GM21526 (cell line): ENCODE measurements around the gene ZSCAN5C.
A peak's percentile ranks its signal among the peaks of the same experiment; 100 is the strongest.
"Not testable (repeated sequence)": the region's sequence is repeated elsewhere in the genome, so short reads cannot be mapped to it uniquely, and the experiment has no call there.

Experiments used
- ATAC-seq: cut with Tn5 transposase; IDR thresholded peaks from one replicate; pipeline ENCODE4 v1.9.1; 2021; ENCODE audit warnings: moderate library complexity; ENCODE audit not compliant: unreplicated experiment, low FRiP score

The ZSCAN5C gene

DNA sequence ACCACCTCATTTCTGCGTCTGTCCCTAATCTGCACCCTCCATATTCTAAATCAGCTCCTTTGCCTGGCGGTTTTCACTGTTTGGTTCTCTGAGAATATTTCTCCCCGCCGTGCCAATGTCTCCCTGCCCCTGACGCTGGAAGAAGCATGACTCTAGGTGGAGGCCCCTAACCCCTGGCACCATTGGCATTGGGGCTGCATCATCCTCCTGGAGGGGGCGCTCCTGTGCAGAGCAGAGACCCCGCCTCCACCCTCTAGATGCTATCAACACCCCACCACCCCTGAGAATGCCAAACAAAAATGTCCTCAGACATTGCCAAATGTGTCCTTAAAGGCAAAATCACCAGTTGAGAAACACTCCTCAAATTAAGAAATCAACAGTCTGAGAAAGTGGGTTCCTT lies 11.0 kb upstream of the ZSCAN5C start:
- no peak for ATAC-seq

DNA sequence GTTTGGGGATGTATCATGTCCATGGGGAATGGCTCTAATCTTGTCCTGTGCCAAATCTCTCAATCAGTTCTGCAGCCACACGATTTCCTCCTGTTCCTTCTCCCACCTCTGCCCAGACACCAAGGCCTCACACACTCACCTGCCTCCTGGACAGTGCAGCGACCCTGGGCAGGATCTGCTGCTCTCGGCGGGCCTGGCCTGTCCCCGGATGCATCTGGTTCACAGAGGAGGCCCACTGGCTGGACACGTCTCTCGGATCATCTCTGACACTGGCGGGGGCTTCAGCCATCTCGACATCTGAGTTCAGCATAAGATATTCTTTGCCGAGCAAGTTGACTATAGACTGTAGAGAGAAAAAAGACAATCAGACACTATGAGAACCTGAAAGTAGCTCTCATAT lies 10.4 kb upstream of the ZSCAN5C start:
- ATAC-seq, result no peak

DNA sequence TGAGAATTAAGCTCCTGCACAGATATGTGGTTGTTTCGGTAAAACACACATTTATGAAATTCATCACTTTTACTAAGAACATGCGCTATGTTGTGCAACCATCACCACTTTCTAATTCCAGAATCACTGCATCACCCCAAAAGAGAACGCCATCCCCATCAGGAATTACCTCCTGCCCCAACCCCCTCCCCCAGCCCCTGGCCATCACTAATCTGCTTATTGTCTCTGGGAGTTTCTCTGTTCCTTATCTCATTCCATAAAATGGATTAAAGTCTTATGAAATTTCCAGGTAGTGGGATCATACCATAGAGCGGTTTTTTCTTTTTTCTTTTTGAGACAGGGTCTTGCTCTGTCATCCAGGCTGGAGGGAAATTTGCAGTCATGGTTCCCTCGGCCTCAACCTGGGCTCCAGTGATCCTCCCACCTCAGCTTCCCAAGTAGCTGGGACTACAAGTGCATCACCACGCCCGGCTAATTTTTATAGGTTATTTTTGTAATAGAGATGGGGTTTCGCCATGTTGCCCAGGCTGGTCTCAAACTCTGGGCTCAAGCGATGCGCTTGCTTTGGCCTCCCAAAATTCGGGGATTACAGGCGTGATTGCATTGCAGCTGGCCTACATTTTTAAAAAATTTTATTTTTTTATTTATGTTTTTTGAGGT lies 8.0 kb upstream of the ZSCAN5C start:
- ATAC-seq, result no peak

DNA sequence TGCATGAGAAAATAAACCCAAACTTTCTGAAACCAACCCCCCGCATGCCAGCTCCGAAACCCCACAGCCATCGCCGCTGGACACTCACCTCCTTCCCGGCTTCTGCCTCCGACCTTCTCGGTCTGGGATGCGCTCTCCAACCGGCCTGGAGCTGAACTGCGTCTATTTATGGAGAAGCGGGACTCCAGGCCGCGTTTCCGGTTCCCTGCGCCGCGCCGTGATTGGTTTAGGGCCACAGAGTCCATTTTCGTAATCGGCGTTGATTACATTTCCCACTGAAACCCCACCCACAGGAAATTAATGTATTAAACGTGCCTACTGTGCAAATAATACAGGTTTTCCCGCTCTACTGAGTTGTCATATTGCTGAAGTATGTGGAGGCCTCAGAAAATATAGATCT lies 4.4 kb upstream of the ZSCAN5C start, which contains the start of gene ZSCAN5B:
Gene ZSCAN5B (minus strand): TSS at position 138 of the 400 bp plus-strand sequence. CDS start 4,731 bp downstream, outside the sequence.
- not testable (repeated sequence) for ATAC-seq

DNA sequence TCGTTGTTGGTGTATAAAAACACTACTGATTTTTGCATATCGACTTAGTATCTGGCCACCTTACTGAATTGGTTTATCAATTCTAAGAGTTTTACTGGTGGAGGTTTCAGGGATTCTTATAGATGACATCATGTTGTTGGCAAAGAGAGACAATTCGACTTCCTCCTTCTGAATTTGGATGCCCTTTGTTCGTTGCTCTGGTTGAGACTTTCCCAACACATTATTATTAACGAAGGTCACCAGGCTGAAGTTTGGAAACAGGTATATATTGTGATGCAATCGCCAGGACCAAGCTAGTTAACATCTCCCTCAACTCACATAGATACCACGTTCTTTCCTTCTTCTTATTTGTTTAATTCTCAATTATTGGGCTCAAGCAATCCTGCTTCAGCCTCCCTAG lies 2.4 kb upstream of the ZSCAN5C start:
- ATAC-seq, result no peak

DNA sequence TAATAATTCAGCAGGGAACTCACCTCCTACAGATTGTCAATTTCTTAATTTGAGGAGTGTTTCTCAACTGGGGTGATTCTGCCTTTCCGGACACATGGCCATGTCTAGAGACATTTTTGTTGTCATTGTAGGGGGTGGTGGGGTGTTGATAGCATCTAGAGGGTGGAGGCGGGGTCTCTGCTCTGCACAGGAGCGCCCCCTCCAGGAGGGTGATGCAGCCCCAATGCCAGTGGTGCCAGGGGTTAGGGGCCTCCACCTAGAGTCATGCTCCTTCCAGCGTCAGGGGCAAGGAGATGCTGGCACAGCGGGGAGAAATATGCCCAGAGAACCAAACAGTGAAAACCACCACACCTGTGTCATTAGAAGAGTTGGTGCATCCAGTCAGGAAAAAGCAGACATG lies 5.5 kb downstream of the ZSCAN5C start:
- ATAC-seq, result not testable (repeated sequence)

DNA sequence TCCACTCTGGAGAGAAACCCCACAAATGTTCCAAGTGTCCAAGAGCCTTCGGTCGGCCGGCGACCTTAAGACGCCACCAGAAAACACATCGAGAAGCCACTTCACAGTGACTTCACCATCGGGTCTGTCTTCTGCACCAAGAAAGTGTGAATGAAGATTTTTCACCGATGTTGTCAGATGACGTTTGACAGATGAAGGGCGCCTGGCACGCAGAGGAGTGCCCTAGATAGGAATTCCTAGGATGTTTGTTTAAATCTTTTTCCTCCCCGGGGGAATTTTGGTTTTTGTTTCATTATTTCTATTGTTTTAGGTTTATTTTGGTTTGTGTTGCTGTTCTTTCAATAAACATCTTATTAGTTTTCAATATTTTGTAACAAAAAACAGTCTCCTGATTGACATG lies 7.0 kb downstream of the ZSCAN5C start:
- ATAC-seq, result no peak

DNA sequence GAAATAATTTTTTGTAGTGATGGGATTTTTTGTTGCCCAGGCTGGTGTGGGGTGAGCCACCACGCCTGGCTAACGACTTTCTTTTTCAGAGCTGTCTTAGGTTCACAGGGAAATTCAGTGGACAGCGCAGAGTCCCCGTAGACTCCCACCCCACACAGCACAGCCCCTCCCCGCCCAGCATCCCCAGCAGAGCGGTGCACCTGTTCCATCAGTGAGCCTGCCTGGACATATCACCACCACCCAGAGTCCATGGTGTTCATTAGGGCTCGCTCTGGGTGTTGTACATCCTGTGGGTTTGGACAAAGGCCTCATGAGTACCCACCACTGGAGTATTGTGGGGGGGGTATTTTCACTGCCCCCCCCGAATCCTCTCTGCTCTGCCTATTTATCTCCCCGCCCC lies 8.0 kb downstream of the ZSCAN5C start:
- ATAC-seq, result not testable (repeated sequence)

DNA sequence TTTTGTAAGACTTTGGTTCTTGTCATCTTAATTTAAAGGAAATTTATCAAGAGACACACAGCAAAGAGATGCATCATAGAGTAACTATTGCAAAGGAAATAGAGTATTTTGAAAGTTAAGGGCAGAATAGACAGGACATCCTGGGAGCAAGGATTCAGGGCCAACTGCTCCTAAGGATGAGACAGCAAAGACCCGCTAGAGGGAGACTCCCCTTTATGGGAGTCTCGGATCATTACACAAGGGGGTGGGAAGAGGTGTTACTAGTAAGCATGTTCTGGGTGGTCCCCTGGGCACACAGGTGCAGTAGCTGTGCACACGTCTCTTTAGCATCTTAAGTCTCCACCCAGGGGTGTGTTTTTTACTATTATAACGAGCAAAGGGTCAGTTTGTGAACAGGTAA lies 9.6 kb downstream of the ZSCAN5C start:
- ATAC-seq, result no peak

DNA sequence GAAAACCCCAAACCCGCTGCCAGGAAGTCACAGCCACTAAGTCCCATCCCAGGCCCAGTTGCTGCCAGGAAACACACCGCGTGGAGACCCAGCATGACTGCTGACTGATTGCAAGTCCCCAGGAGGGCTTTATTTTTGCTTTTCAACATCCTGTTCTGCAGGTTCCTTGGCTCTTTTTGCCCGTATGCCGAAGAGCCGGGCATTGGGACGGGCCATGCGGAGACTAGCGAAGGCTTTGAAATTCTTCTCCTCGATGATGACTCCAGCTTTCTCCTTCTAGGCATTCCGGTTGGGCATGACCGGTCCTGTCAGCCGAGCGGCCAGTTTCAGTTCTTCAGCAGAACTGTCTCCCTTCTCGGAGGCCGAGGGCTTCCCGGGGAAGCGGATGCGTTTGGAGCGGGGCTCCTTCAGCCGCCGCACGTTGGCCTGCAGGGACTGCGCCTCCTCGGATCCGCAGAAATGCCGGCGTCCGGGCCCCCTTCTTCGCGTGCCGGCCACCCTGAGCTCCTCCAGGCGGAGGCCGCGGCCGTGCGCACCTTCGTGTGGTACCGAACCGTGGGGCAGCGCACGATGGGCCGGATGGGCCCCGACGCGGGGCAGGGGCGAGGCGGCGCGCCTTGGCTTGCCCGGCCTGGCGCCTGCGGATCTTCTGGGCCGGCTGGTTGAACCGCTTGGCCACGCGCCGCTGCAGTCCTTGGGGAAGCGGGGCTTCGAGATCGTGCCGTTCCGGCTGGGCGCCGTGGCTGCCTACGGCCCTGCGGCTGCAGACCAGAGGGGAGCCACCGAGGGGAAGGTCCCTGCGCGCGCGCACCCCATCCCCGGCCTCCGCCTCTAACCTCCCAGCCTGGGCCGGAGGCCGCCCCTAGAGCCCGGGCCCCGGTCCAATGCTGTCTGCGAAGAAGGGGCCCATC lies 15.2 kb downstream of the ZSCAN5C start:
- ATAC-seq, result no peak

DNA sequence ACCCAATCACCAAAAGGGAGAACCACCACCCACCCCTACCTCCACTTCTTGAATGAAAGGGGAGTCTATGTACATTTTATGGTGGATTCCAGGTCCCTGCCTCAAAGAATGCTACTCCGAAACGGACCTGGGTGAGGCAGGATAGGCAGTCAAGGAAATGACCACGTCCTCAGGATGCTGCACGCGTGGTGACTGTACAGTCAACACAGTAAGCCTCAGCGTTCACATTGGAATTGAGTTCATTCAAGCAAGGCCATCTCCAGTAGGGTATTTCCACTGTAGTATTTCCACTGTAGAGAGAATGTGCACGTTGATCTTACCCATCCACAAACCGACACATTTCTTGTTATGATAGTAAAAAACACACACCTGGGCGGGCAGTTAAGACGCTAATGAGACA lies 16.9 kb downstream of the ZSCAN5C start:
- no peak for ATAC-seq

DNA sequence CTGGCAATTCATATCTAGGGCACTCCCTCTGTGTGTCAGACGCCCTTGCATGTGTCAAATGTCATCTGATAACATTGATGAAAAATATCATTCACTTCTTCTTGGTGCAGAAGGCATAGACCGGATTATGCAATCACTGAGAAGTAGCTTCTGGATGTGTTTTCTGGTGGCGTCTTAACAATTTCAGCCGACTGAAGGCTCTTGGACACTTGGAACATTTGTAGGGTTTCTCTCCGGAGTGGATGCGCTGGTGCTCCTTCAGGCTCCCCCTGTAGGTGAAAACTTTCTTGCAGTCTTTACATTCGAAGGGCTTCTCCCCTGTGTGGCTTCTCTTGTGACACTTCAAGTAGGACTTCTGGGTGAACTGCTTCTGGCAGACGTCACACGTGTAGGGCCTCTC lies 19.4 kb downstream of the ZSCAN5C start:
- ATAC-seq, result not testable (repeated sequence)

DNA sequence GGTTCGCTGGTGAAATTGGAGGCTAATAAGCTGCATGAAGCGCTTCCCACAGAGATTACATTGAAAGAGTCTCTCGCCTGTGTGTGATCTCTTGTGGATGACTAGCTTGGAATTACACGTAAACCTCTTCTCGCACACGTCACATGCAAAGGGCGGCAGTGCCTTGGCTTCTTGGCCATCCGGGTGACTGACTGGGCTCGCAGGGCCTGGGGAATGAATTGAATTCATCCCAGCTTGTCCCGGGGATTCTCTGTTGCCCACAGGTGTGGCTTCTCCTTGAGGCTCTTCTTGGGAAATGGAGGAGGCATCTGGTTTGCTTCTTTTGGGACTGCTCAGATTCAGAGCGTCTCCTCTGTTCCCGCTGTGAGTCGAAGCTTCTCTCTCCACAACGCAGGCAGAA lies 19.8 kb downstream of the ZSCAN5C start:
- ATAC-seq, result no peak

DNA sequence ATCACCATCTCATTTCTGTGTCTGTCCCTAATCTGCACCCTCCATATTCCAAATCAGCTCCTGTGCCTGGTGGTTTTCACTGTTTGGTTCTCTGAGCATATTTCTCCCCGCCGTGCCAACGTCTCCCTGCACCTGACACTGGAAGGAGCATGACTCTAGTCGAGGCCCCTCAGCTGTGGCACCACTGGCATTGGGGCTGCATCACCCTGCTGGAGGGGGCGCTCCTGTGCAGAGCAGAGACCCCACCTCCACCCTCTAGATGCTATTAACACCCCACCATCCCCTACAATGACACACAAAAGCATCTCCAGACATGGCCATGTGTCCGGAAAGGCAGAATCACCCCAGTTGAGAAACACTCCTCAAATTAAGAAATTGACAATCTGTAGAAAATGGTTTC lies 20.8 kb downstream of the ZSCAN5C start:
- no peak for ATAC-seq

DNA sequence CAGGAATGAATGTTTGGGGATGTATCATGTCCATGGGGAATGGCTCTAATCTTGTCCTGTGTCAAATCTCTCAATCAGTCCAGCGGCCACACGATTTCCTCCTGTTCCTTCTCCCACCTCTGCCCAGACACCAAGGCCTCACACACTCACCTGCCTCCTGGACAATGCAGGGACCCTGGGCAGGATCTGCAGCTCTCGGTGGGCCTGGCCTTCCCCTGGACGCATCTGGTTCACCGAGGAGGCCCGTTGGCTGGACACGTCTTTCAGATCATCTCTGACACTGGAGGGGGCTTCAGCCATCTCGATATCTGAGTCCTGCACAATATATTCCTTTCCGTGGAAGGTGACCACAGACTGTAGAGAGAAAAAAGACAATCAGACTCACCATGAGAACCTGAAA lies 21.4 kb downstream of the ZSCAN5C start:
- ATAC-seq, result no peak

DNA sequence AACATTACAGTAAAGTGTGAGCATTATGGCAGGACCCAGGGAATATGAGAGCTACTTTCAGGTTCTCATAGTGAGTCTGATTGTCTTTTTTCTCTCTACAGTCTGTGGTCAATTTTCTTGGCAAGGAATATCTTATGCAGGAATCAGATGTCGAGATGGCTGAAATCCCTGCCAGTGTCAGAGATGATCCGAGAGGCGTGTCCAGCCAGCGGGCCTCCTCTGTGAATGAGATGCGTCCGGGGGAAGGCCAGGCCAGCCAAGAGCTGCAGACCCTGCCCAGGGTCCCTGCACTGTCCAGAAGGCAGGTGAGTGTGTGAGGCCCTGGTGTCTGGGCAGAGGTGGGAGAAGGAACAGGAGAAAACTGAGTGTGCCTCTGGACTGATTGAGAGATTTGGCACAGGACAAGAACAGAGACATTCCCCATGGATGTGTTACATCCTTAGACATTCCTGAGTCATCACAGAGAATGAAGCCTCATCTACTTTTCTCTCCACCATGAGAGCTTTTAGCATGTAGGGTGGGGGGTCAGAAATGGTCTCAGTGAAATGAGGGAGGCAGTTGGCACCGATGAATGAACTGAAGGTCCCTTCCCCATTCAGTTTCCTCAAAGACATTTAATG lies 43.2 kb downstream of the ZSCAN5C start:
- no peak for ATAC-seq

DNA sequence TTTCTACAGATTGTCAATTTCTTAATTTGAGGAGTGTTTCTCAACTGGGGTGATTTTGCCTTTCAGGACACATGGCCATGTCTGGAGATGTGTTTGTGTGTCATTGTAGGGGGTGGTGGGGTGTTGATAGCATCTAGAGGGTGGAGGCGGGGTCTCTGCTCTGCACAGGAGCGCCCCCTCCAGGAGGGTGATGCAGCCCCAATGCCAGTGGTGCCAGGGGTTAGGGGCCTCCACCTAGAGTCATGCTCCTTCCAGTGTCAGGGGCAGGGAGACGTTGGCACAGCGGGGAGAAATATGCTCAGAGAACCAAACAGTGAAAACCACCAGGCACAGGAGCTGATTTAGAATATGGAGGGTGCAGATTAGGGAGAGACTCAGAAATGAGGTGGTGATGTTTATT lies 43.7 kb downstream of the ZSCAN5C start:
- ATAC-seq, result not testable (repeated sequence)

DNA sequence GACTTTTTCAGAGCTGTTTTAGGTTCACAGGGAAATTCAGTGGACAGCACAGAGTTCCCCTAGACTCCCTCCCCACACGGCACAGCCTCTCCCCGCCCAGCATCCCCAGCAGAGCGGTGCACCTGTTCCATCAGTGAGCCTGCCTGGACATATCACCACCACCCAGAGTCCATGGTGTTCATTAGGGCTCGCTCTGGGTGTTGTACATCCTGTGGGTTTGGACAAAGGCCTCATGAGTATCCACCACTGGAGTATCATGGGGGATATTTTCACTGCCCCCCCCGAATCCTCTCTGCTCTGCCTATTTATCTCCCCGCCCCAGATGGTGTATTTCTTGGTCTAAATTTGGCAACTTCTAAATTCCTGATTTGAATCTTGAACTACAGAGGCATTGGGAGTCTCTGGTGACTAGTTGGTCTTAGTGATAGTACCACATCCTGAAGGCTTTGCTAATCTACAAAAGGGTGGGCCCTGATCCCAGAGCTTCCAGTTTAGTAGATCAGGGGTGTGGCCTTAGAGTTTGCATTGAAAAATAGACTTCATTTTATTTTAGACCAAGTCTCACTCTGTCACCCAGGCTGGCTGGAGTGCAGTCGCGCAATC lies 46.8 kb downstream of the ZSCAN5C start:
- ATAC-seq, result not testable (repeated sequence)

DNA sequence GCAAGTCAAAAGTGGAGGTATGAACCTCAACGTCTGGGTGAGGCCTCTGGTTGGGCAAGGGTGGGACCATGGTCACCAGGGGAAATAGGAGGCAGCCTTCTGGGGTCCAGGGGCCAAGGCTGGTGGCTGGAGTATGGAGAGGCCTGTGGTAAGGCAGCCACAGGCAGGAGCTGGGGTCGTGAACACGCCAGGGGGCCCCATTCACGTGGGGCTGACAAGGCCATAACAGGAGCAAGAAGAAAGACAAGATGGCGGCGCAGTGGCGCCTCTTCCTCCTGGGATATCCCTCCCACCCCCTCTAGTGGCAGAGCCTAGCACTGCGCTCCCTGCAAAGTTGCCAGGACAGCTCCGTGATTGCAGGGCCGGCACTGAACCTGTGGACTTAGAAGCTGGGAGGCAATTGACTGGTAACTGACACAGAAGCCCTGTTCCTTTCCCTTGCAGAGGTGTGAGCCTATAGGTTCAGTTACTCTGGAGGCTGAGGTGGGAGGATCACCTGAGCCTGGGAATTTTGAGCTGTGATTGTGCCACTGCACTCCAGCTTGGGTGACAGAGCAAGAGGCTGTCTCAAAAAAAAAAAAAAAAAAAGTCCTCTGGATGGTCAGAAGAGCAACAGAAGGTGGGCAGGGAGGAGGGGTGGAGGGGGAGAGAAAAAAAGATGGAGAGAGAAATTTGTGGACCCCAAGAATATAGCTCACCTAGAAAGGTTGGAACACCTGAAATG lies 50.8 kb downstream of the ZSCAN5C start:
- peak; percentile 69 for ATAC-seq

DNA sequence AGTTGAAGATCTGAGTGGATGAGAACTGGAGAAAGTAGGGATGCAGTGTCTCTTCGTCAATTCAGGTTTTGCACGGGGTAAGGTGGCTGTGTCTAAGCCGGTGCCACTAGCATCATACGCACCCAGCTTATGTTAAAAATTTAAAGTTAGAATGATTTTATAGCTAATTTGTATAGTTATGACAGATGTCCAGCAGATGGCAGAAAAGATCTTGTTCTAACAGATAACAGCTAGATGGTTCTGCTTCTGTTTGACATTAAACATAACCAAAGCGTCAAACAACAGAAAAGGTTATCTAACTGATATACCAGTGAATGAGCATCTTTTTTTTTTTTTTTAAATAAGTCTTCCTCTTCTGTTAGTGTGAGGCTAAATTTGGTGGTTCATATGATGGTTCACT lies 51.7 kb downstream of the ZSCAN5C start:
- no peak for ATAC-seq
